ENCODE results near the gene AP2A2.

DNA sequence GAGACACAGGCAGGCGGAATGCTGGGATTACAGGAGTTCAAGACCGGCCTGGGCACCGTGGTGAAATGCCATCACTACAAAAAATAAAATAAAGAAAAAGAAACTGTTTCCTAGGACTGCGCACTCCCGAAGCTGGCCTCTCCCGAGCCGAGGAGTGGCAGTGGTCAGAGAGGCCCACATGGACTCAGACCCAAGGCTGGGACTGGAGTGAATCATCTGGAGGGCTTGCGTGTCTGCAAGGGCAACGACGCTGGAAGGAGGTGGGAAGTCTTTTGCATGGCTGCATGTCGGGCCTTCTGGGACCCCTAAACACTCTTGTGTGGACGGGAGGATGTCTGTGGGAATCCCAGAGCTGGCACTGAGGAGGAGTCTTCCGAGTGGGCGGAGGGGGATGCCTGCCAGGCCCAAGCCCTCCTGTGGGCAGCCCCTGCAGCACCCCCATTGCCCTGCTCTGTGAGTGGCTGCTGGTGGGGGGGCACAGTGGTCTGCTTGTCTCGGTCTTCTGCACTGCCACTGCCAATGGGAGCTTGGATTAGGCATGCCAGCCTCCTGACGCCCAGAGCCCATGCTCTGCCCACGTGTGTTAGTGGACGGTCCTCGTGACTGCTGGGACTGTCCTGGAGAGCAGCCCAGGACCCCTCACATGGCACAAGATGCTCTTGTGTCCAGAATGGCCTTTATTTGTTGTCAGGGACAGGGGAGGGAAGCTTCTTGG is 1.8 kb upstream of the AP2A2 start:
- no peak for TF ChIP-seq POLR2A (IDR thresholded peaks at IDR 0.05)
- TF ChIP-seq, protein P1, sequence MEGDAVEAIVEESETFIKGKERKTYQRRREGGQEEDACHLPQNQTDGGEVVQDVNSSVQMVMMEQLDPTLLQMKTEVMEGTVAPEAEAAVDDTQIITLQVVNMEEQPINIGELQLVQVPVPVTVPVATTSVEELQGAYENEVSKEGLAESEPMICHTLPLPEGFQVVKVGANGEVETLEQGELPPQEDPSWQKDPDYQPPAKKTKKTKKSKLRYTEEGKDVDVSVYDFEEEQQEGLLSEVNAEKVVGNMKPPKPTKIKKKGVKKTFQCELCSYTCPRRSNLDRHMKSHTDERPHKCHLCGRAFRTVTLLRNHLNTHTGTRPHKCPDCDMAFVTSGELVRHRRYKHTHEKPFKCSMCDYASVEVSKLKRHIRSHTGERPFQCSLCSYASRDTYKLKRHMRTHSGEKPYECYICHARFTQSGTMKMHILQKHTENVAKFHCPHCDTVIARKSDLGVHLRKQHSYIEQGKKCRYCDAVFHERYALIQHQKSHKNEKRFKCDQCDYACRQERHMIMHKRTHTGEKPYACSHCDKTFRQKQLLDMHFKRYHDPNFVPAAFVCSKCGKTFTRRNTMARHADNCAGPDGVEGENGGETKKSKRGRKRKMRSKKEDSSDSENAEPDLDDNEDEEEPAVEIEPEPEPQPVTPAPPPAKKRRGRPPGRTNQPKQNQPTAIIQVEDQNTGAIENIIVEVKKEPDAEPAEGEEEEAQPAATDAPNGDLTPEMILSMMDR (IDR thresholded peaks at IDR 0.05 in 4 of 5, conservative IDR thresholded peaks at IDR 0.05 in 1 of 5), result no peak
